ENCODE measurements around the gene GNG12.

DNA sequence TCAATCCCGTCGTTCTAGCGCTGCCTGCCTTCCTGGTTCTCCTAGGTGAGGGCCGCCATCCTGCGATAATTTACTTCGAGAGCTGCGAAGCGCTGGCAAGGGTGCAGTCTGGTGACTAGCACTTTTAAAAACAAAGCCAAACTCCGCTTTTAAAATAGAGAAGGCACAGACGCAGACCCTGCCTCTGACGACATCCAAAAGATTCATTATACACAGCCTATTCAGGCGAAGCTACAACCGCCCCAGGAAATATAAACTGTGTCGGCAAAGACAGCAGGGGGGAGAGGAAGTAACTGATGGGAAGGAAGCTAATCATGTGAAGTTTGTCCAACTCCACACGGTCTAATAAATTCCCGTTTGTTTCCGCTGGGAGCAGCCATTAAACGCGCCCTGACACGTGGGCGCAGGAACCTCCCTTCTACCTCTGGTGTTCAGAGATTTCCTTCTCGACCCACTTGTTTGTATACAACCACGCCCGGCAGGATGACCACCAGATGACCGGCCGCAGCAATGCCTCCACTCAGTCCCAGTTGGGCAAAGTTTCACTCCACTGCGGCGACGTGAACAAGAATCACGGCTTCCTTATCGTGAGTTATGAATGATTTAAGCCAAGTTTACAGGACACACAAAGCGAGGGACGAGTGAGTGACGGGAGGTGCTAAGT, 1.3 kb downstream of the GNG12 start:
- no peak for TF ChIP-seq POLR2A (IDR thresholded peaks at IDR 0.05; ENCODE audit: low read depth, low read length)
- no peak for TF ChIP-seq POLR2AphosphoS5 (IDR thresholded peaks at IDR 0.05; ENCODE audit: low read depth, low read length)
- TF ChIP-seq SPI1 (IDR thresholded peaks at IDR 0.05; ENCODE audit: low read depth, low read length) = no peak

Measured in GM12891 (cell line).